B cell (primary cell): ENCODE results near the gene MAN2B2.
"Not testable (repeated sequence)": the region's sequence is repeated elsewhere in the genome, so short reads cannot be mapped to it uniquely, and the experiment has no call there.

Source experiments
- EZH2 ChIP-seq: IDR thresholded peaks from 2 replicates; pipeline ENCODE4 v1.6.1; 2012; ENCODE audit warnings: borderline replicate concordance, low read depth, mild to moderate bottlenecking, moderate library complexity, low read length; ENCODE audit not compliant: insufficient read depth, poor library complexity, severe bottlenecking
- TF ChIP-seq, protein P1 (sequence below): fragments of 200-600 bp; IDR thresholded peaks from one replicate; pipeline ENCODE4 v1.8.0; 2022; ENCODE audit warnings: antibody characterized with exemption, mild to moderate bottlenecking

DNA sequence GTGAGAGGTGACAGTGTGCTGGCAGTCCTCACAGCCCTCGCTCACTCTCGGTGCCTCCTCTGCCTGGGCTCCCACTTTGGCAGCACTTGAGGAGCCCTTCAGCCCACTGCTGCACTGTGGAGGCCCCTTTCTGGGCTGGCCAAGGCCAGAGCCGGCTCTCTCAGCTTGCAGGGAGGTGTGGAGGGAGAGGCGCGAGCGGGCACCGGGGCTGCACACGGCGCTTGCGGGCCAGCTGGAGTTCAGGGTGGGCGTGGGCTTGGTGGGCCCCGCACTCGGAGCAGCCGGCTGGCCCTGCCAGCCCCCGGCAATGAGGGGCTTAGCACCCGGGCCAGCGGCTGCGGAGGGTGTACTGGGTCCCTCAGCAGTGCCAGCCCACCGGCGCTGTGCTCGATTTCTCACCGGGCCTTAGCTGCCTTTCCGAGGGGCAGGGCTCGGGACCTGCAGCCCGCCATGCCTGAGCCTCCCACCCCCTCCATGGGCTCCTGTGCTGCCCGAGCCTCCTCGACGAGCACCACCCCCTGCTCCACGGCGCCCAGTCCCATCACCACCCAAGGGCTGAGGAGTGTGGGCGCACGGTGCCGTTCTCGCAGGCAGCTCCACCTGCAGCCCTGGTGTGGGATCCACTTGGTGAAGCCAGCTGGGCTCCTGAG lies 97.7 kb downstream of the MAN2B2 start:
- TF ChIP-seq, protein P1, sequence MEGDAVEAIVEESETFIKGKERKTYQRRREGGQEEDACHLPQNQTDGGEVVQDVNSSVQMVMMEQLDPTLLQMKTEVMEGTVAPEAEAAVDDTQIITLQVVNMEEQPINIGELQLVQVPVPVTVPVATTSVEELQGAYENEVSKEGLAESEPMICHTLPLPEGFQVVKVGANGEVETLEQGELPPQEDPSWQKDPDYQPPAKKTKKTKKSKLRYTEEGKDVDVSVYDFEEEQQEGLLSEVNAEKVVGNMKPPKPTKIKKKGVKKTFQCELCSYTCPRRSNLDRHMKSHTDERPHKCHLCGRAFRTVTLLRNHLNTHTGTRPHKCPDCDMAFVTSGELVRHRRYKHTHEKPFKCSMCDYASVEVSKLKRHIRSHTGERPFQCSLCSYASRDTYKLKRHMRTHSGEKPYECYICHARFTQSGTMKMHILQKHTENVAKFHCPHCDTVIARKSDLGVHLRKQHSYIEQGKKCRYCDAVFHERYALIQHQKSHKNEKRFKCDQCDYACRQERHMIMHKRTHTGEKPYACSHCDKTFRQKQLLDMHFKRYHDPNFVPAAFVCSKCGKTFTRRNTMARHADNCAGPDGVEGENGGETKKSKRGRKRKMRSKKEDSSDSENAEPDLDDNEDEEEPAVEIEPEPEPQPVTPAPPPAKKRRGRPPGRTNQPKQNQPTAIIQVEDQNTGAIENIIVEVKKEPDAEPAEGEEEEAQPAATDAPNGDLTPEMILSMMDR, result not testable (repeated sequence)
- not testable (repeated sequence) for TF ChIP-seq EZH2
